Right hindlimb (tissue), 1 donor: ENCODE measurements around the gene RASGRF2.
"Not testable (repeated sequence)": the region's sequence is repeated elsewhere in the genome, so short reads cannot be mapped to it uniquely, and the experiment has no call there.

Experiments
- DNase-seq: peaks from one replicate; pipeline ENCODE4 v3.0.0-alpha.2; 2018

The RASGRF2 gene

DNA sequence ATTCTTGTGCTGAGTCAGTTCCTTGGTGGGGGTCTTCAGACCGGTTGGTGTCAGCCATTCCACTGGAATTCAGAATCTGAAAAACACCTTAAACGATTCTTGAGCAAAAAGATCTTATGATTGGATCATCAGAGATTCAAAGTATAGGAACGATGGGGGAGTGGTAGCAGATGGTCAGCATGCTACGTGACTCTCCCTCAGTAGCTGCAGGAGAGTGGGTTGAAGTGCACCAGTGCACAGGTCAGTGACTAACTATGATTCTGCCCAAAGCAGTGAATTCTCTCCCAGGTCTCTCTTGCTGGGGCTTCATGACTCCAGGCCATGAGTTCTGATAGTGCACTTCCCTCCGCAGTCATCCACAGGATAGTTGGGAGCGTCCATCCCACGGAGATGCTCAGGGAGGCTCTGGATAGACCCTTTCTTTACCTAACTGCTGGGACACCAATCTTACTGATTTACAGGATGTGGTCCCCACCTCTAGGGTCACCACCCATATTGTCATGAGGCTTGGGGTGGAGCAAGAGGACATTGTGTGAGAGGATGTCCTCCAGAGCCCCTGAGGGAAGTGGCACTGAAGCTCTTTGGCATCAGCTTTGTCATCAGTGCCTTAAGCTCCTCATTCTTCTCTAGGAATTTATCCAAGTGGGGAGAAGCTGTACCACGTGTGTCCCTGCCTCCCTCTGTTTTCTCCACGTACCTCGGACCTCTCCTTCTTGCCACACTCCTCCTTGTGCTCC lies 62.0 kb downstream of the RASGRF2 start:
- no peak for DNase-seq

DNA sequence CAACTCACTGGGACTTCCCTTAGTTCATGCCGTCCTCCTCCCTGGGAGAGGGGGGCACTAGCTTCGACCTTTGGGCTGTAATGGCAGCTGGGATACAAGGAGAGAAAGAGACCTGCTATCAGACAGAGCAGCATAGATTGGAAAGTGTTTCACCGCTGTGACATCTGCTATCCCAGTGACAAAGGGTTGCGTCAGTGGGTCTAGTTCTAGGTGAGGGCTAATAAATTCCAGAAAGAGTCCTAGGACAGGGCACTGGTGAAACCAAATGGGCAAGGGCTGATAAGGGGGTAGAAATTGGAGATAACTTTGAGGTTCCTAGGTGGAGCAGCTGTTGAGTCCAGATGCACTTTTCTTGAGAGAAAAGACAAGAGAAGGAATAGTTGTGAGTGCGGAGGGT lies 62.5 kb downstream of the RASGRF2 start:
- DNase-seq: no peak

DNA sequence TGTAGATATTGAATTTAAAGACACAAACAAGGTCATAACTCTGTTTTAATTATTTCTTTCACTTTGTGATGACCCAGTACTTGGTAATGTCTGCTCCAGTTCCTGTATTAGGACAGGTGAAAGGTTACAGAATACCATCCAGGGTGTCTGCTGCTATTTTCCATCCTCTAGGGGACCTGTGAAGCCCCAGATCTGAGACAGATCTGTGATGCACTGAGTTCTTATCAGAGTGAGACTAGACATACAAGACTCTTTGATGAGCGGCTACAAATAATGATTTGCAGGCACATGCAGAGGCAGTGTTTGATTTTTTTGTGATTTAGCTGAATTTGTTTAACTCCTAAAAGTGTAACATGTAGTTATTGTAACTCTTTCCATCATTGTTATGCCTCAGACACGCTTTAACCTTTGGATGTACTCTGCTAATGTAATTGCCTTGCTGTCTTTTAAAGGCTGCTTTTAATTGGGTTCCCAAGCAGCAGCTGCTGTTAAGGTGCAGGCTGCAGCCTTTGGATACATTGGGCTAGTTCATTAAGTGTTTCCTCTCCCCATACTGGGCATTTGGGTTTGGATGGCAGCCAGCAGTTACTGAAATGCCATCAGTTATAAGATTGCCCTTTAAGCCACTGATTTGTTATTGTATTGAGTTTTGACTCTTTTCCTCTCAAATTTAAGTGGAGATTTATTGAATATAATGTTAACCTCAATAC lies 63.3 kb downstream of the RASGRF2 start:
- DNase-seq: no peak

DNA sequence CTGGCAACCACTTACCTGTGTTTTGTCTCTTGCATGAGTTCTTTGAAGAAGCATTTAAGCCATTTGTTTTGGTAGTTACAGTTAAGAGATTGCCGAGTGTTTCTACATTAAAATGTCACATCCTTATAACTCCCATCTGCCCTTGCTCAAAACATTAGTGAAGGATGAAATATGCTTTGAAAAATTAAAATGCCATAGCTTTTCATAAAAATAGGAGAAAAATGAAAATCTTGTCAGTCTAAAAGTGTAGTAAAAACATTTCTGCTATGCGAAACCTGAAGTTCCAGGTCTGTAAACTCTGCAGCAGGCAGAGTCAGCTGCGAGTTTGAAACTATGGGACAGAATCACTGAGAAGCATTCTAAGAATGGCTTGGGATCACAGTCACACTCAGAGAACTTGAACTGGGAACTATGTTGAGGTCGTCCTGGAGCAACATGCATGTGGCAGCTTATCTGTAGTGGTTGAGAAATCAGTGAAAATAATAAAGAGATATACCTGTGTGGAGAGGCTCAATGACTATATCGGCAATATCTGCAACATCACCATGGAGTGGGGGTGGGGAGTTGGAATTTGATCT lies 67.4 kb downstream of the RASGRF2 start:
- no peak for DNase-seq

DNA sequence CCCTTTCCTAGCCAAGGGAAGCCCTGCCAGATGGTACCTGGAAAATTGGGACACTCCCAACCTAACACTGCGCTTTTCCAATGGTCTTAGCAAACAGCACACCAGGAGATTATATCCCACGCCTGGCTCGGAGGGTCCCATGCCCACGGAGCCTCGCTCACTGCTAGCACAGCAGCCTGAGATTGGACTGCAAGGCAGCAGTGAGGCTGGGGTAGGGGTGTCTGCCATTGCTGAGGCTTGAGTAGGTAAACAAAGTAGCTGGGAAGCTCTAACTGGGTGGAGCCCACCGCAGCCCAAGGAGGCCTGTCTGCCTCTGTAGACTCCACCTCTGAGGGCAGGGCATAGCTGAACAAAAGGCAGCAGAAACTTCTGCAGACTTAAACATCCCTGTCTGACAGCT lies 68.7 kb downstream of the RASGRF2 start:
- DNase-seq: not testable (repeated sequence)

DNA sequence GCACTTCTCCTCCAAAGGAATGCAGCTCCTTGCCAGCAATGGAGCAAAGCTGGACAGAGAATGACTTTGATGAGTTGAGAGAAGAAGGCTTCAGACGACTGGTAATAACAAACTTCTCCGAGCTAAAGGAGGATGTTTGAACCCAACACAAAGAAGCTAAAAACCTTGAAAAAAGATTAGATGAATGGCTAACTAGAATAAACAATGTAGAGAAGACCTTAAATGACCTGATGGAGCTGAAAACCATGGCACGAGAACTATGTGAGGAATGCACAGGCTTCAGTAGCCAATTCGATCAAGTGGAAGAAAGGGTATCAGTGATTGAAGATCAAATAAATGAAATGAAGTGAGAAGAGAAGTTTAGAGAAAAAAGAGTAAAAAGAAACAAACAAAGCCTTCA lies 69.6 kb downstream of the RASGRF2 start:
- not testable (repeated sequence) for DNase-seq

DNA sequence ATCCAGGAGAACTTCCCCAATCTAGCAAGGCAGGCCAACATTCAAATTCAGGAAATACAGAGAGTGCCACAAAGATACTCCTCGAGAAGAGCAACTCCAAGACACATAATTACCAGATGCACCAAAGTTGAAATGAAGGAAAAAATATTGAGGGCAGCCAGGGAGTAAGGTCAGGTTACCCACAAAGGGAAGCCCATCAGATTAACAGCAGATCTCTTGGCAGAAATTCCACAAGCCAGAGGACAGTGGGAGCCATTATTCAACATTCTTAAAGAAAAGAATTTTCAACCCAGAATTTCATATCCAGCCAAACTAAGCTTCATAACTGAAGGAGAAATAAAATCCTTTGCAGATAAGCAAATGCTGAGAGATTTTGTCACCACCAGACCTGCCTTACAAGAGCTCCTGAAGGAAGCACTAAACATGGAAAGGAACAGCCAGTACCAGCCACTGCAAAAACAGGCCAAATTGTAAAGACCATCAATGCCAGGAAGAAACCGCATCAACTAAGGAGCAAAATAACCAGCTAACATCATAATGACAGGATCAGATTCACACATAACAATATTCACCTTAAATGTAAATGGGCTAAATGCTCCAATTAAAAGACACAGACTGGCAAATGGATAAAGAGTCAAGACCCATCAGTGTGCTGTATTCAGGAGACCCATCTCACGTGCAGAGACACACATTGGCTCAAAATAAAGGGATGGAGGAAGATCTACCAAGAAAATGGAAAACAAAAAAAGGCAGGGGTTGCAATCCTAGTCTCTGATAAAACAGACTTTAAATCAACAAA lies 70.3 kb downstream of the RASGRF2 start:
- not testable (repeated sequence) for DNase-seq

DNA sequence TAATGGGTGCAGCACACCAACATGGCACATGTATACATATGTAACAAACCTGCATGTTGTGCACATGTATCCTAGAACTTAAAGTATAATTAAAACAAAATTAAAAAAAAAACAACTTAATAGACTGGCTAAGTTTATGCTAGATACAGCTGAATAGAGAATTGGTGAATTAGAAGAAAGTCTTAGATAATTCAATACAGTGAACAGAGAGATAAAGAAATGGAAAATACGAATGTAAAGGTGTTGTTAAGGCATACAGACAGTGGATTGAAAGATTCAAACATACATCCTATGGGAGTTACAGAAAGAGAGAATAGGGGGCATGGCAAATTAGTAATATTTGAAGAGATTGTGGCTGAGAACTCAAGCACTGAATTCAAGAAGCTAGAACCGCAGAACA lies 75.4 kb downstream of the RASGRF2 start:
- no peak for DNase-seq

DNA sequence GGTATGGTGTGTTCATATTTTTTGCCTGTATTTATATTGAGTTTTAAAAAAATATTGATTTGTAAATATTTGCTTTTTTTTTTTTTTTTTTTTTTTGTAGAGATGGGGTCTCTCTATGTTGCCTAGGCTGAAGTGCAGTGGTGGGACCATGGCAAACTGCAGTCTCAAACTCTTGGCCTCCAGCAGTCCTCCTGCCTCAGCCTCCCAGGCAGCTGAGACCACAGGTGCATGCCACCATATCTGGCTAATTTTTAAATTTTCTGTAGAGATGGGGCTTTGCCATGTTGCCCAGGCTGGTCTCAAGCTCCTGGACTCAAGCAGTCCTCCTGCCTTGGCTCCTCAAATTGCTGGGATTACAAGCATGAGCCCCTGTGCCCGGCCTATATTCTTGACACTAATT lies 78.3 kb downstream of the RASGRF2 start:
- DNase-seq: no peak

DNA sequence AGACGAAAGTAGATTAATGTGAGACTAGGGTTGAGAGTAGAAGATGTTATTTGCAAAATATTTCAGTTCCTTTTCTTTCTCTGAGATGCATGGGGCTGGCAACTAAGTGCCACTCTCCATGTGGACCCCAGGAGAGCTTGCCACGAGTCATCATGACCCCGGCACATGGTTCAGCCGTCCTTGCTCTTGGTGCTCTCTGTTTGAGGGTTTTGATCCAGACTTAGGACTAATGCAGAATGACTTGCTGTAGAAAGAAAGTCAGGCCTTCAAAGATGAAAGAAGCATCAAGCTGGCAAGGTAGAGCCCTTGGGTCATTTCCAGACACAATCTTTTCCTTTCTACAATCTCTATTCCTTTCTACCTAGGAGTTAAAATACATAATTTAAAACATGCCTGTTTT lies 84.7 kb downstream of the RASGRF2 start:
- no peak for DNase-seq

DNA sequence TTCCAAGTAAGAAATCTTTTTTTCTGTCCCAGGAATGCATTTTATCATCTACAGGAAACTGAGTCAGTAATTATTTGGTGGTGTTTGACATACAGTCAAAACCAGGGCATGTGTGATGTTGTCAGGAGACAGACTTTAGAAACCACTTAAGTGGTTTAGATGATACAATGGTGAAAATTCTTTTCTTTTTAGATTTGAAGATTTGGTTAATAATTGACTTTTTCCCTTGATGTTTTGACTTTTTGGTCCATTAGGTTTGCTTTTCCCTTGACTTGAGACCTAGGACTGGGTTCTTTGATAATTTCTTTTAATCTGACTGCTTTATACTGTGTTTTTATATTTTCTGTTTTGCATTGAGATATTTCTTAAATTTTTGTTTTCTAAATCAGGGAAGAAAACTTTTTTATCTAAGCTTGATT lies 85.2 kb downstream of the RASGRF2 start:
- DNase-seq: no peak

DNA sequence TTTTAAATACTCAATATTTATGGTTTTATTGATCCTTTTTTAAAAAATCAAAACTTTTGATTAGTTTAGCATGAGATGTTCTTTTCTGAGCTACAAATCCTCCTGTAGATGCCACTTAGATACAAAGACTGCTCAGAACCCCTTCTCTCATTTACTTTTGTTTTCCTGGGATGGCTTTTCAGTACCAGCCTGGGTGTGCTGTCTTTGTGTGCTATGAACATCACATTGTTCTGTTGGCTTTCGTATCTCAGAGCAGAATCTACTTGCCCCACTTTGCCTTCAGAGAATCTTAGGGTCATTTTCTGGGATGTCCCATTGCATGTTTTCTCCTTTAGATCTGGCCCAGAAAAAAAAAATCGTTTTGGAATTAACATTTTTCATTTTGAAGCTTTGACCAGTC lies 85.9 kb downstream of the RASGRF2 start:
- DNase-seq: no peak

DNA sequence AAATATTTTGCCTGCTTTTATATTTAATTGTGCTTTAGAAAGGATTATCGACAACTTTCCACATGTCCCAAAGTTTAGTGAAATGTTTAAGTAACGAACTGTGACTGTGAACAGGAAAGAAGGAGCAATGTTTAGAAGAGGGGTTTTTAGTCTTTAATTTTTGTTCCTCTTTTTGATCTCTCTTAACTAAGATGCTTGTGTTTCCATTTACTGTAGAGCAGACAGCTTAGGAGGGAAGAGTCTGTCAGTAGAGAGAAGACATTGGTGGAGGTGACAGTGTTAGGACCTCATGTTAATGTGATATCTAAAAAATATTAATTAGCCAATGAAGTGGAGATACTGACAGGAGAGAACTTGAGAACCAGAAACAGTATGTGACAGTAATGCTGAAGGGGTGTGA lies 92.2 kb downstream of the RASGRF2 start:
- DNase-seq: no peak

DNA sequence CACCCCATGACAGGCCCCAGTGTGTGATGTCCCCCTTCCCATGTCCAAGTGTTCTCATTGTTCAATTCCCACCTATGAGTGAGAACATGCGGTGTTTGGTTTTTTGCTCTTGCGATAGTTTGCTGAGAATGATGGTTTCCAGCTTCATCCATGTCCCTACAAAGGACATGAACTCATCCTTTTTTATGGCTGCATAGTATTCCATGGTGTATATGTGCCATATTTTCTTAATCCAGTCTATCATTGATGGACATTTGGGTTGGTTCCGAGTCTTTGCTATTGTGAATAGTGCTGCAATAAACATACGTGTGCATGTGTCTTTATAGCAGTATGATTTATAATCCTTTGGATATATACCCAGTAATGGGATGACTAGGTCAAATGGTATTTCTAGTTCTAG lies 93.1 kb downstream of the RASGRF2 start:
- DNase-seq: not testable (repeated sequence)

DNA sequence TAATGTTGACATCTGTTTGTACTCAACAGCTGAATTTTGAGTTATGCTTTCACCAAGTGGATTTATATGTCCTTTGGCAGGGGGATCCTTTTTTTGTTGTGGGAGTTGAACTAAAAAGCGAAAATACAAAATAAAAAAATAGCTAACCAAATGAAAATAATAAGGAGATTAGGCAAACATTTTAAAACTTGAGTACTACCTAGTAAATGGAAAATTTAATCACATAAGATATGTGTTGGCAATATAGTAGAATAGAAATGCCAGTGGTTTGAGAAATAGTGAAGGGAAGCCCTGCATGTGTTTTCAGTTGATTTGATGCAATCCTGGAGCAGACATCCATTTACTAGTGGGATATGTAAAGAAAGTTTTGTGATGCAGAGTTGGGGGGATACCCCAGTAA lies 98.0 kb downstream of the RASGRF2 start:
- DNase-seq: no peak

DNA sequence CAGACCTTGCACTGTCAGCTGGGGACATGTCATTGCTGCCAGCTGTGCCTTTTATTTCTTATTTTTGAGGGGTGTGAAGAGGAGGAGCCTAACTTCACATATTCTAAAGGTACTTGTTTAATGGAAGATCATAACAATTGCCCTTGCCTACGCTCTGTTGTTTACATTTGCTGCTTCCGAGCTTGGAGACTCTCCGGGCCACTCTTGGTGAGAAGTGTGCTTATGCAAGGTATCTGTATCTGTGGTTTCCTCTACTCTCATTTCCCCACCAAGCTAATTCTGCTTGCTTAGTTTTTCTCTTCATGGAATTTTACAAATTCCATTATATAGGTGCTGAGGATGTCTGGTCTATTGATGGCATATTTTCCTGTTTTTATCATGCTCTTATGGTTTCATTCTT lies 105.3 kb downstream of the RASGRF2 start:
- no peak for DNase-seq

DNA sequence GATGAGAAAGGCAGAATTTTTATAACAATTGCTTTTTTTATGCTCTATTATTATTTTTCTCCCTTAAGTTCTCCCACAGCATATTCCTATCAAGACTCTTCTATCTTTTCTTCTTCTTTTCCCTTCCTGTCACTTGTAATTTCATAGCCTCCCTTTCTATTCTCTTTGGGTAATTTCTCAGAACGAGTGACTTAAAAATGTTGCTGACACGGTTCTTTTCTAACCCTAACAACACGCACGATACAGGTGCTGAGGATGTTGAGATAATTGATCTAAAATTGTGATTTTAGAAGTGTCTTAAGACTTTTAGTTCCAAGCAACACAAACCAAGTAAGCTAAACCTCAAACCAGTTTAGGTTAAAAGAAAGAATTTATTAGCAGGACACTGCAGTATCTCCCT lies 105.9 kb downstream of the RASGRF2 start:
- no peak for DNase-seq

DNA sequence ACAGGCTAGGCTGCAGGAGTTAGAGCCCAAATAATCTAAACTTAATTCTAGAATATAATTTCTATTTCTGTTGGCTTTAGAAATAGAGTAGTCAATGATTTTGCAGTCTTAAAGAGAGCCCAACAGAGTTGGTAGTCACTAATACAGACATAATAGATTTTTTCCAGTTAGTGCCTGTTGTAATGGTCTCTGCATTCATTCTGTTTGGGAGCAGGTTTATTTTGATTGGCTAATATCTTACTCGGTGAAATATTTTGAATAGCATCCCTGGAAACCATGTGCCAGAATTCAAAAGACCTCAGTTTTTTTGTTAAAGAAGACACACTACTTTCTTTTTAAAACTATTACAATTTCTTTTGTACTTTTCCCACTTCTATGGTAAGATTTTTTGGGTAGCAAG lies 107.2 kb downstream of the RASGRF2 start:
- DNase-seq: no peak

DNA sequence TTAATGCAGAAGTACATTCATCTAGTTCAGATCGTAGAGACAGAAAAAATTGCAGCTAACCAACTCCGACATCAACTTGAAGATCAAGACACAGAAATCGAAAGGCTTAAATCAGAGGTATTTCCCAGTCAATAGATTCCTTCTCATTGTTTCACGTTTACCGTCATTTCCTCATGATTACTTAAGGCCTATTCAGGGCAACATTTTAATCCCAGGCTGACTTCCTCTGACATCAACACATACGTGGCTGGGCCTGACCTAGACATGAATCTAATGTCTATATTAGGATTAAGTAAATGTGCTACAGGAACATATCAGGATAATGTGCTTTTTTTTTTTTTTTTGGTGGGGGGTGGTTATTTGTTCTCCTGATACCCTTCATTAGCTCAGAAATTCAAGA lies 107.9 kb downstream of the RASGRF2 start:
- no peak for DNase-seq

DNA sequence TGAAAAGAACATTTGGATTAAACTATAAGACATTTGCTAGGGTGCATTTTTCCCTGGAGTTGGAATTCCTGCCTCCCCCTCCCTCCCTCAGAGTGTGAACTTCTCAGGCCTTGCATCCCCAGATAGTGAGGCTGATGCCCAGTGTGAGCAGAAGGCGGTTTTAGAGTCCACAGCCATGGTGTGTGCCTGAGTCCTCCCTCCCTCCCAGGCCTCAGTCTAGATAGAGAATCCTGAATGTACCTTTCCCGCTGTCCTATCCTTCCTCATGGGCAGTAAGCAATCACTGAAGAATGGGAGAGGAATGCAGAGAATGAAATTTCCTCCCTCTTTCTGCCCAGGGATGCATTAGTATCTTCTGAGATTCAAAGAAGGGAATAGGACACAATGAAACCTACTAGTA lies 108.5 kb downstream of the RASGRF2 start:
- no peak for DNase-seq

DNA sequence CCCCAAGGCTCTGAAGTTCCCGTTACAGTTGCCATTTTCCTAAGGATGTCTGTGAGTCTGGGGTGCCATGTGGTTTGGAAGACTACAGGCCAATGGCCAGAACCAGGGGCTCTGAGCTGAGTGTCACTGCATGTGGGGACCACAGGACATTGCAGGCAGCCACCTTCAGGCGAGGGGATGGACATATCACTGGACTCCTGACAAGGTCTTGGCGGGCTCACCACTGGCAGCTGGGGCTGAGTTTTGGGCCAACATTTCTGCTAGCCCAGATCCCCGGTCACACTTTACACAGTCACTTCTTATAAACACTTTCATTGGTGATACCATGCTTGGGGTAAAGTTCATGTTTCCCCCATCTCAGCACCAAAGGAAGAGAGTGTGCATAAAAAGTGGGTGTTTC lies 109.8 kb downstream of the RASGRF2 start:
- DNase-seq: no peak

DNA sequence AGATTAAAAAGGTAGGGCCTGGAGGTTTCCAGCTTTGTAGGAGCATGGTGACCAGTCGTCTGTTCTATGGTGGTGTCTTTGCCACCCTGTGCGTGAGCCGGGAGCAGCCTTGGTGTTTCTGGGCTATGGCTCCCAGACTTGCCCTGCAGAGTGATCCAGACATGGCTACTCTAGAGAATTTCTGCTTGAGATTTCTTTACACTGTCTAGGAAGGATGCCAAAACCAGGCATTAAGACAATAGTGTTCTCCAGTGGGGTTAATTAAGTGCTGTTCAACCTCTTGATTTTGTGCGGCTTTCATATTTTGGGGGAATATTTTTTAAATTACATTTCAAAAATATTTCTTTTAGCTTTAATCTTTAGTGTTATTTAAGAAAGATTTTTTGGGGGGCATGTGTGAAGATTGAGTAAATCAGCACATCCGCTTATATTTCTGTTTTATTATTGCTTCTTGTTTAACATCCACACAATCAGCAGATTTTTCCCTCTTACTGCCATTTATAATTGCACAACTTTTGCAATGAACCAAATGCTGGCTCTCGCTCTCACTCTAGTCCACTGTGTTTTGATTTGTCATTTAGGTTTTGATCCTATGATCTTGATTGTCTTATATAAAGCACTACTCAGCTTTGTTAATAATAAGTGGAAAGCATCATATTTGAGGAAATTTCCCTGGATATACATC lies 110.5 kb downstream of the RASGRF2 start:
- no peak for DNase-seq

DNA sequence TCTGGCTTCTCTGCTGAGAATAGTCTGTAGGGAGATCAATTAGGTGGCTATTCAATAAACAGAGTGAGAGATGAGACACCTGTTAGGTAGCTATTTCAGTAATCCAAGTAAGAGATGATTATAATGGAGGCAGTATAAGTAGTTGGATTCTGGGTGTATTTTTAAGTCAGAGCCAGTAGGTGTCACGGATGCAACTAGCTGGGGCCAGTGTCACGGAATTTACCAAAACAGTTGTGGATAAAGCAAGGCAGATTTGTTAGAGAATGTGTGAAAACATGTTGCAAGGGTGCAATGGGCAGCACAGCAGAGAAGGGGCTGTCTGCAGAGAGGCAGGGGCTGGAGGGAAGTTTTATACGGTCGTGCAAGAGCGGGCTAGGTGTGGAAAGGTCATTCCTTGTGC lies 114.9 kb downstream of the RASGRF2 start:
- no peak for DNase-seq
